Activated CD8-positive, alpha-beta T cell treated with anti-CD3 and anti-CD28 coated beads for 36 hours (primary cell): ENCODE results near the gene KCNQ1OT1. TPM values are rescaled to one million over a fixed set of nuclear protein-coding genes. Genes with fewer than 3 reads are reported as not detected.

Experiments used
- ATAC-seq: fragments of 200-7000 bp; cut with Tn5 transposase; one replicate; pipeline ENCODE4 v1.10.0; 2021; ENCODE audit warnings: mild to moderate bottlenecking, moderate library complexity
- CTCF ChIA-PET: fragments of 350-600 bp; sonication (Branson Sonifier 250); formaldehyde crosslinking; loops from one replicate; lab custom pipeline; 2021; ENCODE audit warnings: antibody characterized with exemption; lab: Charles Lee
- POLR2A ChIA-PET: fragments of 350-600 bp; sonication (Branson Sonifier 250); formaldehyde crosslinking; loops from one replicate; lab custom pipeline; 2021; ENCODE audit warnings: antibody characterized with exemption; lab: Charles Lee
- DNase-seq: peaks from one replicate; pipeline ENCODE4 v3.0.0-alpha.2; 2020
- H3K27ac Mint-ChIP-seq: one replicate; pipeline ENCODE4 v1.8.0; 2021; ENCODE audit warnings: mild to moderate bottlenecking, mixed read lengths
- H3K27me3 Mint-ChIP-seq: one replicate; pipeline ENCODE4 v1.8.0; 2021; ENCODE audit warnings: mixed read lengths
- H3K36me3 Mint-ChIP-seq: one replicate; pipeline ENCODE4 v1.8.0; 2021; ENCODE audit warnings: low read depth, mixed read lengths
- H3K4me1 Mint-ChIP-seq: one replicate; pipeline ENCODE4 v1.8.0; 2021; ENCODE audit warnings: low read depth, mixed read lengths
- H3K4me3 Mint-ChIP-seq: one replicate; pipeline ENCODE4 v1.8.0; 2021; ENCODE audit warnings: mild to moderate bottlenecking, moderate library complexity, mixed read lengths
- H3K9me3 Mint-ChIP-seq: one replicate; pipeline ENCODE4 v1.8.0; 2021; ENCODE audit warnings: mixed read lengths
- CTCF ChIP-seq: fragments of 200-600 bp; IDR thresholded peaks from one replicate; pipeline ENCODE4 v1.8.0; 2022; ENCODE audit warnings: antibody characterized with exemption, mild to moderate bottlenecking
- intact Hi-C: fragments of 100-400 bp; cut with micrococcal nuclease; formaldehyde crosslinking; loops from one replicate; pipeline ENCODE4 v1.10.0; 2022
- total RNA-seq, 2 experiments: library from RNA; stranded (reverse); gene quantifications; one replicate each; pipeline ENCODE4 v1.2.3, GENCODE V29; 2021

KCNQ1OT1 gene
- total RNA-seq, 2 experiments from 2014 or later: 0.22 to 0.23 TPM

- TF ChIP-seq CTCF: no peak
- intact Hi-C loops: no loop called here
- no peaks in the 10 kb centered on the region for H3K27me3 Mint-ChIP-seq
- H3K4me1 Mint-ChIP-seq: peaks cover 2% of the 10 kb centered on the region
- peaks cover 10% of the 10 kb centered on the region for H3K36me3 Mint-ChIP-seq
- ATAC-seq (no peak), DNase-seq (no peak)
- peaks cover 5% of the 10 kb centered on the region for H3K9me3 Mint-ChIP-seq
- POLR2A ChIA-PET: no interaction called here
- CTCF ChIA-PET: no interaction called here
- no peak overlapping the region for H3K27ac Mint-ChIP-seq
- no peak overlapping the region for H3K4me3 Mint-ChIP-seq
Measured at GRCh38 chr11:2664791-2665525, 34.8 kb downstream of the KCNQ1OT1 start.

GRCh38 chr11:2664376-2664775 lies 35.4 kb downstream of the KCNQ1OT1 start:
- ChIA-PET POLR2A (no interaction called here), CTCF (no interaction called here)
- Mint-ChIP-seq H3K9me3 (peaks cover 5% of the 10 kb centered on the region), H3K4me3 (no peak overlapping the region), H3K36me3 (peaks cover 11% of the 10 kb centered on the region), H3K27me3 (no peaks in the 10 kb centered on the region), H3K4me1 (peaks cover 2% of the 10 kb centered on the region), H3K27ac (no peak overlapping the region)
- intact Hi-C loops: no loop called here
- DNase-seq: no peak
- no peak for ATAC-seq
- TF ChIP-seq CTCF: no peak

- TF ChIP-seq CTCF: no peak
- no peaks in the 10 kb centered on the region for H3K27me3 Mint-ChIP-seq
- no peak overlapping the region for H3K4me3 Mint-ChIP-seq
- H3K36me3 Mint-ChIP-seq: peaks cover 15% of the 10 kb centered on the region
- intact Hi-C loops: no loop called here
- peaks cover 2% of the 10 kb centered on the region for H3K4me1 Mint-ChIP-seq
- ChIA-PET CTCF (no interaction called here), POLR2A (no interaction called here)
- ATAC-seq (no peak), DNase-seq (no peak)
- H3K9me3 Mint-ChIP-seq: peaks cover 5% of the 10 kb centered on the region
- no peak overlapping the region for H3K27ac Mint-ChIP-seq
Measured at GRCh38 chr11:2663915-2664314, 35.9 kb downstream of the KCNQ1OT1 start.

- POLR2A ChIA-PET: no interaction called here
- no peak for TF ChIP-seq CTCF
- no peak overlapping the region for H3K4me3 Mint-ChIP-seq
- ATAC-seq (no peak), DNase-seq (no peak)
- intact Hi-C loops: no loop called here
- H3K9me3 Mint-ChIP-seq: peaks cover 5% of the 10 kb centered on the region
- H3K4me1 Mint-ChIP-seq: peaks cover 2% of the 10 kb centered on the region
- peaks cover 18% of the 10 kb centered on the region for H3K36me3 Mint-ChIP-seq
- H3K27ac Mint-ChIP-seq: no peak overlapping the region
- no peaks in the 10 kb centered on the region for H3K27me3 Mint-ChIP-seq
- CTCF ChIA-PET: no interaction called here
Measured at GRCh38 chr11:2663506-2663905, 36.3 kb downstream of the KCNQ1OT1 start.

GRCh38 chr11:2662430-2663299 lies 37.1 kb downstream of the KCNQ1OT1 start:
- H3K9me3 Mint-ChIP-seq: peaks cover 5% of the 10 kb centered on the region
- no peak overlapping the region for H3K27ac Mint-ChIP-seq
- H3K27me3 Mint-ChIP-seq: no peaks in the 10 kb centered on the region

More at GRCh38 chr11:2662430-2663299, 37.1 kb downstream of the KCNQ1OT1 start:
- no peak for ATAC-seq
- TF ChIP-seq CTCF: no peak
- ChIA-PET POLR2A (no interaction called here), CTCF (no interaction called here)
- no peaks in the 10 kb centered on the region for H3K4me1 Mint-ChIP-seq
- H3K4me3 Mint-ChIP-seq: no peak overlapping the region
- intact Hi-C loops: no loop called here
- DNase-seq: no peak
- H3K36me3 Mint-ChIP-seq: peaks cover 18% of the 10 kb centered on the region
